ENCODE measurements around the gene CNIH4.
"Not testable (repeated sequence)": the region's sequence is repeated elsewhere in the genome, so short reads cannot be mapped to it uniquely, and the experiment has no call there.

- TF ChIP-seq EZH2 (IDR thresholded peaks at IDR 0.05; ENCODE audit: low read depth); CTCF (conservative IDR thresholded peaks at IDR 0.05): not testable (repeated sequence)
Observed at GRCh38 chr1:224352436-224353085, 4.1 kb upstream of the CNIH4 start.

All from PC-9 (cell line).